Endothelial cell of umbilical vein (primary cell): ENCODE data around the gene ATP13A5. TPM values are rescaled to one million over a fixed set of nuclear protein-coding genes. Genes with fewer than 3 reads are reported as not detected.
A peak's percentile ranks its signal among the peaks of the same experiment; 100 is the strongest.

Experiments used
- BruUV-seq: library from RNA; stranded (reverse); fragments of 400-500 nt; replicated peaks from 2 replicates; lab custom pipeline; 2021; lab: Mats Ljungman, UMichigan
- CTCF ChIA-PET: fragments of 300-600, 350-600 bp; sonication (Branson Sonifier 250); formaldehyde crosslinking; loops from one replicate; lab custom pipeline; 2021; ENCODE audit warnings: antibody characterized with exemption, inconsistent platforms; lab: Charles Lee
- POLR2A ChIA-PET: fragments of 300-600, 350-600 bp; sonication (Branson Sonifier 250); formaldehyde crosslinking; loops from one replicate; lab custom pipeline; 2021; ENCODE audit warnings: antibody characterized with exemption, inconsistent platforms; lab: Charles Lee
- DNase-seq: peaks from one replicate; pipeline ENCODE4 v3.0.0-alpha.2; 2011; ENCODE audit warnings: low read depth, low spot score
- FAIRE-seq: peaks from 2 replicates; lab custom pipeline; 2011; peaks lifted over from hg19 to GRCh38; lab: Jason Lieb, UNC
- H2AFZ ChIP-seq: 2 replicates; pipeline ENCODE4 v1.6.0; 2012; ENCODE audit warnings: low read depth, low read length, control low read depth, inconsistent platforms
- H3K27ac ChIP-seq: 2 replicates; pipeline ENCODE4 v1.5.1; 2011; ENCODE audit warnings: low read depth, mild to moderate bottlenecking, control low read depth, low read length, moderate library complexity; ENCODE audit not compliant: insufficient read depth
- H3K27me3 ChIP-seq, 2 experiments: 2 replicates each; pipeline versions ENCODE4 v1.6.0 to v1.6.1; 2011; ENCODE audit warnings: low read length in 2 of 2, mixed read lengths in 1 of 2; ENCODE audit not compliant: control insufficient read depth in 2 of 2, insufficient read depth in 2 of 2
- H3K36me3 ChIP-seq, 2 experiments: 2 replicates in 1 of 2; 3 replicates in 1 of 2; pipeline ENCODE4 v1.5.1; 2011; ENCODE audit warnings: low read length in 2 of 2, mild to moderate bottlenecking in 1 of 2, moderate library complexity in 1 of 2; ENCODE audit not compliant: control insufficient read depth in 2 of 2, insufficient read depth in 2 of 2; ENCODE audit errors: extremely low read depth in 1 of 2
- H3K4me1 ChIP-seq: 3 replicates; pipeline ENCODE4 v1.5.1; 2011; ENCODE audit warnings: mild to moderate bottlenecking, low read length; ENCODE audit not compliant: control insufficient read depth, insufficient read depth; ENCODE audit errors: extremely low read depth
- H3K4me2 ChIP-seq: 2 replicates; pipeline ENCODE4 v1.6.1; 2011; ENCODE audit warnings: low read length, control low read depth, mixed read lengths; ENCODE audit not compliant: insufficient read depth
- H3K4me3 ChIP-seq, 3 experiments: fragments of 200-600 bp in 1 of 3; sonication (generic), shearing (Covaris generic) in 1 of 3; replicated peaks in 1 of 3; 2 replicates each; pipeline ENCODE4 v1.5.1; 2011 to 2016; ENCODE audit warnings: control low read depth in 3 of 3, low read length in 3 of 3, mild to moderate bottlenecking in 2 of 3, inconsistent platforms in 1 of 3, low read depth in 1 of 3, moderate library complexity in 1 of 3; ENCODE audit not compliant: insufficient read depth in 1 of 3
- H3K79me2 ChIP-seq: 2 replicates; pipeline ENCODE4 v1.6.0; 2012; ENCODE audit warnings: low read length, inconsistent platforms; ENCODE audit not compliant: control insufficient read depth, insufficient read depth
- H3K9ac ChIP-seq: replicated peaks from 2 replicates; pipeline ENCODE3; 2011; ENCODE audit warnings: low read length, control low read depth; ENCODE audit not compliant: insufficient read depth; ENCODE audit errors: extremely low read depth
- H3K9me1 ChIP-seq: replicated peaks from 3 replicates; pipeline ENCODE4 v1.6.0; 2011; ENCODE audit warnings: mild to moderate bottlenecking, low read length; ENCODE audit not compliant: control insufficient read depth, insufficient read depth; ENCODE audit errors: extremely low read depth
- H3K9me3 ChIP-seq: replicated peaks from 2 replicates; pipeline ENCODE4 v1.5.1; 2012; ENCODE audit warnings: low read length, inconsistent platforms; ENCODE audit not compliant: control insufficient read depth, insufficient read depth
- H4K20me1 ChIP-seq: replicated peaks from 2 replicates; pipeline ENCODE3; 2011; ENCODE audit warnings: mild to moderate bottlenecking, low read length; ENCODE audit not compliant: control insufficient read depth, insufficient read depth; ENCODE audit errors: extremely low read depth
- EZH2 ChIP-seq: IDR thresholded peaks from 2 replicates; pipeline ENCODE4 v1.6.1; 2012; ENCODE audit warnings: borderline replicate concordance, low read depth, mild to moderate bottlenecking, moderate library complexity, low read length, inconsistent platforms; ENCODE audit not compliant: severe bottlenecking
- FOS ChIP-seq: IDR thresholded peaks from 2 replicates; pipeline ENCODE4 v1.6.1; 2011; ENCODE audit warnings: mild to moderate bottlenecking, low read length, moderate library complexity, borderline replicate concordance; ENCODE audit not compliant: insufficient read depth
- GATA2 ChIP-seq: IDR thresholded peaks from 2 replicates; pipeline ENCODE4 v1.7.0; 2011; ENCODE audit warnings: low read depth, mild to moderate bottlenecking, moderate library complexity, mixed read lengths, low read length; ENCODE audit not compliant: insufficient read length, insufficient read depth
- JUN ChIP-seq: IDR thresholded peaks from 2 replicates; pipeline ENCODE4 v1.6.1; 2011; ENCODE audit warnings: borderline replicate concordance, low read depth; ENCODE audit not compliant: insufficient read length, insufficient read depth
- MYC ChIP-seq: IDR thresholded peaks from one replicate; pipeline ENCODE4 v1.6.1; 2011; ENCODE audit warnings: mild to moderate bottlenecking, low read depth, low read length
- POLR2A ChIP-seq: IDR thresholded peaks from 2 replicates; pipeline ENCODE4 v1.6.1; 2012; ENCODE audit warnings: low read depth, mild to moderate bottlenecking, control low read depth, low read length
- POLR2AphosphoS5 ChIP-seq: IDR thresholded peaks from 2 replicates; pipeline ENCODE4 v1.6.1; 2012; ENCODE audit warnings: low read depth, mild to moderate bottlenecking, control low read depth, low read length, moderate library complexity; ENCODE audit not compliant: insufficient read depth
- dilution Hi-C: fragments of 300-500 bp; cut with MboI; formaldehyde crosslinking; loops from one replicate; pipeline ENCODE4 v1.15.0; 2019; ENCODE audit warnings: low sequenced_read_pairs; ENCODE audit not compliant: extremely low pct_ligation_motif_present
- intact Hi-C: fragments of 100-400 bp; cut with micrococcal nuclease; formaldehyde crosslinking; loops from one replicate; pipeline ENCODE4 v1.10.0; 2022
- polyA plus RNA-seq, 4 experiments: library from polyadenylated mRNA; depleted of rRNA in 3 of 4; stranded (reverse) in 3 of 4; unstranded in 1 of 4; fragments of >200 nt; gene quantifications; 2 replicates each; pipeline versions ENCODE4 v1.2.1 to v1.2.3, GENCODE V29; 2011 to 2012; ENCODE audit warnings: missing spikeins in 1 of 4
- total RNA-seq: library from RNA; stranded (reverse); gene quantifications from 2 replicates; pipeline ENCODE4 v1.2.3, GENCODE V29; 2021
- TF ChIP-seq, protein P1 (sequence below): IDR thresholded peaks from 2 replicates; pipeline ENCODE4 v1.6.1; 2011; ENCODE audit not compliant: insufficient read depth, insufficient read length
- TF ChIP-seq, protein P2 (sequence below), 2 donors: IDR thresholded peaks; 1 replicate in 1 of 2; 2 replicates in 1 of 2; pipeline ENCODE4 v1.5.1; 2011; ENCODE audit warnings: low read length in 2 of 2, mild to moderate bottlenecking in 2 of 2, moderate library complexity in 2 of 2, control low read depth in 1 of 2, inconsistent platforms in 1 of 2, low read depth in 1 of 2; ENCODE audit not compliant: insufficient read depth in 1 of 2; ENCODE audit errors: extremely low read depth in 1 of 2

ATP13A5 gene
- total and polyA plus RNA-seq, 2 donors (not counting 3 experiments of a cell fraction or from before 2014, with no cell fraction given): not detected

DNA sequence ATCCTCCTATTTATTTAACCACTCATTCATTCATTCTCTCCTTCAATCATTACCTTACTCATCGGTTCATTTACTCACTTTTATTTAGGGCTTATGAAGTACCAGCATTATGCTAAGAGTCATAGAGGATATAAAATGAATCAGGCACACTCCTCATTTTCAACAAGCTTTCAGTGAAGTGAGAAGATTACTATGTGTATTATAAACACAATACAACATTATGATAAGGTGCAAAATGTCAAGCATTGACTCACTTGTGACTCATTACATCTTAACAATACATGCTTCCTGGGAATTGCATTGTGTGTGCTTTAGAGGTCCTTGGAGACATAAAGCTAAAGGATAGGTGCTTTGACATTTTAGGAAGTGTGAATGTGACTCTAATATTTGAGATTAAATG, 77.1 kb downstream of the ATP13A5 start:
- Histone ChIP-seq H3K9ac (no peak overlapping the region), H3K27me3 (no peaks in the 10 kb centered on the region), H3K9me3 (no peaks in the 10 kb centered on the region), H3K4me3 (no peak overlapping the region), H2AFZ (no peak overlapping the region), H4K20me1 (no peaks in the 10 kb centered on the region), H3K4me2 (no peak overlapping the region), H3K79me2 (no peaks in the 10 kb centered on the region), H3K9me1 (no peaks in the 10 kb centered on the region), H3K27ac (no peak overlapping the region), H3K36me3 (no peaks in the 10 kb centered on the region), H3K4me1 (peaks cover 8% of the 10 kb centered on the region)
- TF ChIP-seq, protein P1, sequence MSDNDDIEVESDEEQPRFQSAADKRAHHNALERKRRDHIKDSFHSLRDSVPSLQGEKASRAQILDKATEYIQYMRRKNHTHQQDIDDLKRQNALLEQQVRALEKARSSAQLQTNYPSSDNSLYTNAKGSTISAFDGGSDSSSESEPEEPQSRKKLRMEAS: no peak
- no peak for TF ChIP-seq EZH2
- no peak for TF ChIP-seq POLR2A
- TF ChIP-seq, protein P2, sequence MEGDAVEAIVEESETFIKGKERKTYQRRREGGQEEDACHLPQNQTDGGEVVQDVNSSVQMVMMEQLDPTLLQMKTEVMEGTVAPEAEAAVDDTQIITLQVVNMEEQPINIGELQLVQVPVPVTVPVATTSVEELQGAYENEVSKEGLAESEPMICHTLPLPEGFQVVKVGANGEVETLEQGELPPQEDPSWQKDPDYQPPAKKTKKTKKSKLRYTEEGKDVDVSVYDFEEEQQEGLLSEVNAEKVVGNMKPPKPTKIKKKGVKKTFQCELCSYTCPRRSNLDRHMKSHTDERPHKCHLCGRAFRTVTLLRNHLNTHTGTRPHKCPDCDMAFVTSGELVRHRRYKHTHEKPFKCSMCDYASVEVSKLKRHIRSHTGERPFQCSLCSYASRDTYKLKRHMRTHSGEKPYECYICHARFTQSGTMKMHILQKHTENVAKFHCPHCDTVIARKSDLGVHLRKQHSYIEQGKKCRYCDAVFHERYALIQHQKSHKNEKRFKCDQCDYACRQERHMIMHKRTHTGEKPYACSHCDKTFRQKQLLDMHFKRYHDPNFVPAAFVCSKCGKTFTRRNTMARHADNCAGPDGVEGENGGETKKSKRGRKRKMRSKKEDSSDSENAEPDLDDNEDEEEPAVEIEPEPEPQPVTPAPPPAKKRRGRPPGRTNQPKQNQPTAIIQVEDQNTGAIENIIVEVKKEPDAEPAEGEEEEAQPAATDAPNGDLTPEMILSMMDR (IDR thresholded peaks at IDR 0.05; ENCODE audit: extremely low read depth in 1 of 2, insufficient read depth in 1 of 2, low read depth in 1 of 2, low read length in 2 of 2): no peak
- TF ChIP-seq GATA2: peak; percentile 45
- TF ChIP-seq FOS: peak; percentile 94
- no peak for TF ChIP-seq MYC
- no peak for TF ChIP-seq POLR2AphosphoS5
- peak; percentile 98 for TF ChIP-seq JUN
- DNase-seq (peak; percentile 85), FAIRE-seq (peak; percentile 65)
- POLR2A ChIA-PET: no interaction called here
- dilution Hi-C loops: no loop called here
- CTCF ChIA-PET: interaction anchor here (0.7 to 1.9 kb wide), 9 partner anchors 8 to 498 kb away, joined by 3 to 5 read pairs (median 3); no protein-coding TSS in a partner anchor
- intact Hi-C loops: loop anchor here (2.0 kb wide), 2 partner anchors 61 to 159 kb away; partner anchors contain the start of gene PLAAT1
- no TSS peak for BruUV-seq
